Stimulated activated CD4-positive, alpha-beta T cell treated with anti-CD3 and anti-CD28 coated beads, Interleukin-4, amount 100 ng/mL, for 4 hours (primary cell): ENCODE data around the gene TRAF3.
"Not testable (repeated sequence)": the region's sequence is repeated elsewhere in the genome, so short reads cannot be mapped to it uniquely, and the experiment has no call there.

Experiments used
- DNase-seq, 2 experiments: peaks; one replicate each; pipeline ENCODE4 v3.0.0-alpha.2; 2020

The TRAF3 gene

GRCh38 chr14:102896735-102897134, 119.5 kb downstream of the TRAF3 start:
- not testable (repeated sequence) for DNase-seq

GRCh38 chr14:102897299-102898027, 120.2 kb downstream of the TRAF3 start:
- DNase-seq, result no peak

- no peak for DNase-seq
These were observed 121.0 kb downstream of the TRAF3 start for GRCh38 chr14:102898298-102898697.

- no peak for DNase-seq
These were observed 121.7 kb downstream of the TRAF3 start for GRCh38 chr14:102898776-102899515.

GRCh38 chr14:102899516-102899900, 122.3 kb downstream of the TRAF3 start:
- no peak for DNase-seq

GRCh38 chr14:102900631-102901571, 123.7 kb downstream of the TRAF3 start:
- DNase-seq, result no peak

GRCh38 chr14:102901633-102902032, 124.4 kb downstream of the TRAF3 start:
- no peak for DNase-seq

- DNase-seq, result no peak
These were observed 124.8 kb downstream of the TRAF3 start for GRCh38 chr14:102902086-102902485.

- no peak for DNase-seq
These were observed 125.4 kb downstream of the TRAF3 start for GRCh38 chr14:102902523-102903247.

GRCh38 chr14:102903248-102903888, 126.1 kb downstream of the TRAF3 start:
- no peak for DNase-seq

- no peak for DNase-seq
These were observed 126.8 kb downstream of the TRAF3 start for GRCh38 chr14:102903889-102904512.

- no peak for DNase-seq
These were observed 128.2 kb downstream of the TRAF3 start for GRCh38 chr14:102905116-102906108.

- no peak for DNase-seq
These were observed 129.5 kb downstream of the TRAF3 start for GRCh38 chr14:102906616-102907302.

GRCh38 chr14:102907303-102907844, 130.1 kb downstream of the TRAF3 start:
- DNase-seq, result no peak

- DNase-seq, result no peak
These were observed 130.9 kb downstream of the TRAF3 start for GRCh38 chr14:102907980-102908730.

GRCh38 chr14:102908766-102909455, 131.7 kb downstream of the TRAF3 start:
- DNase-seq, result no peak

- DNase-seq, result no peak
These were observed 132.2 kb downstream of the TRAF3 start for GRCh38 chr14:102909462-102909861.

- DNase-seq, result no peak
These were observed 132.7 kb downstream of the TRAF3 start for GRCh38 chr14:102909911-102910310.
